GM18505 (cell line): ENCODE data around the gene NEK4.

ENCODE experiments used
- ATAC-seq: cut with Tn5 transposase; IDR thresholded peaks from one replicate; pipeline ENCODE4 v1.9.1; 2021; ENCODE audit not compliant: unreplicated experiment
- POLR2A ChIP-seq: IDR thresholded peaks from 4 replicates; pipeline ENCODE4 v1.6.1; 2011; ENCODE audit warnings: borderline replicate concordance; ENCODE audit not compliant: insufficient read depth, insufficient read length; ENCODE audit errors: extremely low read depth

NEK4 gene

DNA sequence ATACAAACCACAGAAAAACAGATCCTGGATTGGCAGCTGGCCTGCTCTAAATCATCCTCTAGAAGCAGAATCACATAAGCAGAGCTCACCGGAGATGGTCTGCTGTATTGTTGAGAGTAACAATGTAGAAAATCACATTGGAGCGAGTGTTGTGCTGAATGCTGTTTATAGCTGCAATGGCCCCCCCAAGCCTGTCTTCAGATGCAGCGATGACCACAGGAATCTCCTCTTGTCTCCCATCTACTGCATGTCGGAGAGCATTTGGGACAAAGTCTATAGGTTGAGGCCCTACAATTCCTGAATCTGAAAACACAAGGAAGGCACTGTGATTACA is 73.1 kb downstream of the NEK4 start:
- no peak for ATAC-seq
- TF ChIP-seq POLR2A, result no peak

DNA sequence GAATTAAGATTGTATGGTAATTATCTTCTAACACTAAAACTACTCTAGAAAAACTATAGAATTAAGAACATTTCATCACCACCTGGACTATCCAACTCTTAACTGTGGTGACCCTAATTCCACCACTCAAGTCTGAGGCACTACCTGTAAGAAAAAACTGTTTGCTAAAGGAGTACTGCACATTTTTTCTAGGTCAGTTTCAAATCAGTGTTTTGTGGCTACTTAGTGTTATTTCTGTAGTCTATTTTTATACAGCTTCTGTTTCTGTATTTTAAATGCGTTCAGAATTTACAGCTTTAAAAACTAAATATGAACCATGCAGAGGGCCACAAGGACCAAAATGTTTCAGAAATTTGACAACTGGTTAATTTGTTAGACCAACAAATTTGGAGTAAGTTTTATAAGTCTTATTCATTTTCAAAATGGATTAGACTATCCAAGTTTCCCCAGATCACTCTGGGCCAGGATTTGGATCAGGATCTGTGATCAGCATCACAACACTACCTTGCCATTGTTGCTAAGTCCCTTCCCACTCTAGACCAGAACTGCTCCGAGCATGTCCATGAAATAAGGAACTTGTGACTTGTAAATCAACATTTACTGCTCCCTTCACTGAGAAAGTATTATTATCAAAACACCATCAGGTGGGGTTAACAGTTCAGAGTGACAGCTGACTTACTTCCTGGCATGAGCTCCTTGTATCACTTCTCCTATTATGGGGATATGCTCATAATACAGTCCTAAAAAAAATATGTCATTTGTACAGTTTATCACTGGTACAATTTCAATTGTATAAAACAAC is 73.7 kb downstream of the NEK4 start:
- no peak for ATAC-seq
- no peak for TF ChIP-seq POLR2A

DNA sequence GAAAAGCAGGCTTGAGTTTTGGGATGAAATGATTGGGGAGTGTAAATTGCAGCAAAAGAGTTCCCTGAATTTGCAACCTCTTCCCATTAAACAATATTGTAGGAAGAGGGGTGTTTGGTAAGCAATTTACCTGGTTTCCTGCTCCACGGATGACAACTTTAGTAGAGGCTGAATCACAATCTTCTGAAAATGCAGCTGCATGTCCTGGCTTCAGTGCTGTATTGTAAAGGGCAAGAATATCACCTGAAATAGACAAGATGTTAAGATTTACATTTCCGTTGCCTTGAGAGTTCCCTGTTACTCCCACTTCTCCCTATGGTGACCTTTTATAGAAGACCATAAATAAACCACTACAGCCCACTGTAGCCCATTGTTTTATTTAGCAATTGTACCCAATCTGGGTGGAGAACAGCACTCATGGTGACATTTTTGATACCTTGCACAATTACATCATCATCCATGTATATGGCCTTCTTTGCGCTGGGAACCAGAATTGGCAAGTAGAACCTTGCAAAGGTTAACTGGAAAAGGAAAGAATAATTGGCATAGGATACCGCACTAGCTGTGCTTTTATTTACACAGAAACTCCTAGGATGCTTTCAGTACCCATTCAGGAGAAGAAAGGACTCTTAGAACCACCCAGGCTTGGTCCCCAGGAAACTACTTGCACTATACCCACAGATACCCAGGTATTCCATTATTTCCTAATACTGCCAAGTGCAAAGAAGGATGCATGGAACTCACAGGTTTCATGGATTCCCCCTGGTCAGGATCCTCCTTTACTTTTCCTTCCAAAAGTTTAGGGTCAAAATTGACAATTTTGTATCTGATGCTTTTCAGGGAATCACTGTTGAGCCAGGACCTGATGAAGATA is 74.7 kb downstream of the NEK4 start:
- ATAC-seq, result no peak

DNA sequence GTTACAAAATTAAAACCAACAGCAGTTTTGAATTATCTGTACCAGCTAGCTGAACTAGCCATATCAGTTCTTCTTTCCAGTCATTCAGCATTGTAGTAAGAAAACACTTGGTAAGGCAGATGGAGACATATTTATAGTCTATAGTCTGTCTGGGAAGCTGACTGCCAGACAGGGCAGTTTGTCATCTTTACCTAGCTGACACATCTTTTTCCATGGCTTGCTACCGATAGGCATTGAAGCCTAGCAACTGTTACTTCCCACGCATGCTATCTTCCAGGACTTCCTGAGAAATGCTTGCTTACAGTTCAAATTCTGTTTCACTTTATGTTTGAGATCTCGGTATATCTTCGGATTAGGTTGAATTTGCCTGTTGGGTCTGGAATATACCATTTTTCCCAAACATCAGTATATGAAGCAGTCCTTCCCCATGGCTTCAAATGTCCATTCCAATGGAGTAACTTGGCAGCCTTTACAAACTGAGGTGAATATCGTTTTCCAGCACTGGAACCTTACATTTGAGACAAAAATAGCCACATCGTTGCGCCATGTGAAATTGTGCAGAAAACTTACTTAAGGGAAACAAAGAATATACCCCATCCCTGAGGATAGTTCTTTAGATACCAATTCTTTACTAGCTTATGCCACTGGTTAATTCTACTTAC is 76.1 kb downstream of the NEK4 start:
- ATAC-seq, result no peak

More for the DNA sequence above, 74.7 kb downstream of the NEK4 start:
- TF ChIP-seq POLR2A, result peak; percentile 26

DNA sequence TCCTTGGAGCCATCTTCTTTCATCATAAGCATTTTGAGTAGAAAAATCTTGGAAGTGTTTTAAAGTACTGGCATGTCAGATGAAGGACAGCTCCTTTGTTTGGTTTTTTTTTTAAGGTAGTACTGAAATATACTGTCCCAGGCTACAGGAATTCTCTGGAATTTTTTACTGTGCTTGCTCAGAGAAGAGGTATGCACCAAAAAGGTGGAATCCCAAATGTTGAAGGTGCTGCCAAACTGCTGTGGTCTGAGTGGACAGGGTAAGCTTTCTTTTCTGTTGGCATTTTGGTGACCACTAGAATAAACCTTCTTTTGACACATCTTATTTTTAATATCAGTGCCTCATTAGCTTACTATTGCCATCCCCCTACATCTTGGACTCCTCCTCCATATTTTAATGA is 77.7 kb downstream of the NEK4 start:
- ATAC-seq, result no peak
- TF ChIP-seq POLR2A, result no peak

More for the DNA sequence above, 76.1 kb downstream of the NEK4 start:
- no peak for TF ChIP-seq POLR2A

DNA sequence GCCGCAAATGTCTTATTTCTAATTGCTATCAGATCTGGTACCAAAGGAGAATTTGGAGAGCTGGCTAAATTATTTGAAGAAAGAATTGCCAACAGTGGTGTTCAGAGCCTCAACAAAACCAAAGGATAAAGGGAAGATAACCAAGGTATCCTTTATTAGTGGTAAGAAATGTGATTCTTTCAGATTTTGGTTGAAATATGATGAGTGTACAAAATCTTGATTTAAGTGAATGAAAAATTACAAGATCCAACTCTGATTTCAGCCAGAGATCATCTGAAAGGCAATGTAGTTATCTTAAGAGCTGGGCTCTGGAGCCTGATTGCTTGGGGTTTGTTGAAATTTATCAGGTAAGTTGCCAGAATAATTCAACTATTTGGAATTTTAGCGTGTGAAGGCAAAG is 80.2 kb downstream of the NEK4 start:
- no peak for ATAC-seq
- no peak for TF ChIP-seq POLR2A

DNA sequence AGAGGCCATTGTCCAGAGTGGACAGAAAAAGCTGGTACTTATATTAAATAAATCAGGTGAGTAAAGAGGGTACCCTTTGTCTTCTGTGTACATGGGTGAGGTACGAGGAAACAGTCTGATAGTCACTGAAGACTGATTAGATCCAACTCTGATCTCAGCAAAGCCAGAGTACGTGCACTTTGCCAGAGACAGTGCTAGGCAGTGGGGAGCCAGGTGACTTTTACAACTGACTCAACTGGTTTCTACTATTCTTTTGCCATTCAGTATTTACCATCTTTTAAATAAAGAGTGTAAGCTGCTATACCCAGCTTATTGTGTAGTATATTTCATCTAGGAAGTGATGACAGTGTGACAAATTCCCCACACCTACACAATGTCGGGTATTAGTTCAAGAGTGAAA is 81.6 kb downstream of the NEK4 start:
- no peak for TF ChIP-seq POLR2A
- ATAC-seq, result no peak

DNA sequence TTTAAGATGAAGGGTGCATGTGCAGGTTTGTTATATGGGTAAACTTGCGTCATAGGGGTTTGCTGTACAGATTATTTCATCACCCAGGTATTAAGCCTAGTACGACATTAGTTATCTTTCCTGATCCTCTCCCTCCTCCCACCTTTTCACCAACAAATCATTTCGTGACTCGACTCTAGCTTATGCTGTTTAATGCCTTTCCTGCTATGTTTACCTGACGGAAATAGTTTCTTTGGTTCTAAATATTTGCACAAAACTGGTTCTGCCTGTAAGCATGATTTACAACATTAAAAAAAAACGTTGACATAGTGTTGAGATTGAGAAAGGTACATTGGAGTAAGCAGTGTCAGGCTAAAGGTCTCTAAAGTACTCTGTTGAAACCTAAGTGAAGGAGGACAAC is 82.5 kb downstream of the NEK4 start:
- ATAC-seq, result no peak
- no peak for TF ChIP-seq POLR2A

DNA sequence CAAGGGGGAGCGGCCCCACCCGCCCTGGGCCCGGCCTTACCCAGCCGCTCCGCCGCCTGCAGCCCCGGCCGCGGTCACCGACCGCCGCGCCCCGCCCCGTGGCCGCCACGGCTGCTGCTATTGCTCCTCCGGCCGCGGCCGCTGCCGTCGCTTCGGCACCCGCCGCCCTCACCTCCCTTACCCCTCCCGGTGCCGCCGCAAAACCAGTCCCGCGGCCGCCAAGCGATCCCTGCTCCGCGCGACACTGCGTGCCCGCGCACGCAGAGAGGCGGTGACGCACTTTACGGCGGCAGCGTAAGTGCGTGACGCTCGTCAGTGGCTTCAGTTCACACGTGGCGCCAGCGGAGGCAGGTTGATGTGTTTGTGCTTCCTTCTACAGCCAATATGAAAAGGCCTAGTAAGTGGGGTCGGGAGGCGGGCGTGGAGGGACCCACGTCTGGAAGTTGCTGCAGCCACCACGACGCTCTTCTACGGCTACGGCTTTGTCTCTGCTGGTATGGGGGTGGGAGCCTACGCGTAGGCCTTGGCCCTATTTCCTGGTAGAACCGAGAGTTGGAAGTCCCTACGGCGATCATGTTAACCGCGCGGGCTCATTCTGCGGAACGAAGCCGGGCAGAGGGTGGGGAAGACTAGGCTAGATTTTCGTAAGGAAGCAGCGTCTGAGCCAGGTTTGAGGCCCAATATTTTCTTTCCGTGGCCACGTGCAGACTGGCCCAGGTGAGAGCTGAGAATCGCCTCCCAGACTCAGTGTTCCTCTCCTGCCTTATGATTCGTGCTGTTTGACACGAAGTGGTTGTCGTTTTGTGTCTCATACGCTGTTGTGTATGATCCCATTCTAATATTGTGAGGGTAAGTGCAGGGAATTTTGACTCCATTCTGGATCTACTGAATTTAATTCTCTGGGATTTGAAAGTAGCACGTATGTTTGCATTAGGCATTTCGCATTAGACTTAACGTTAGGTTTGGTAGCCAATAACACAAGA is 84.7 kb downstream of the NEK4 start, which contains the start of the genes GNL3 and PBRM1:
Gene GNL3, plus strand, starts transcription at position 324 of the 983 bp plus-strand sequence. Its CDS starts 61 bp downstream, at position 385.
Gene PBRM1, minus strand, starts transcription at position 205 of the 983 bp plus-strand sequence.
- ATAC-seq, result peak; percentile 84
- peak; percentile 91 for TF ChIP-seq POLR2A

DNA sequence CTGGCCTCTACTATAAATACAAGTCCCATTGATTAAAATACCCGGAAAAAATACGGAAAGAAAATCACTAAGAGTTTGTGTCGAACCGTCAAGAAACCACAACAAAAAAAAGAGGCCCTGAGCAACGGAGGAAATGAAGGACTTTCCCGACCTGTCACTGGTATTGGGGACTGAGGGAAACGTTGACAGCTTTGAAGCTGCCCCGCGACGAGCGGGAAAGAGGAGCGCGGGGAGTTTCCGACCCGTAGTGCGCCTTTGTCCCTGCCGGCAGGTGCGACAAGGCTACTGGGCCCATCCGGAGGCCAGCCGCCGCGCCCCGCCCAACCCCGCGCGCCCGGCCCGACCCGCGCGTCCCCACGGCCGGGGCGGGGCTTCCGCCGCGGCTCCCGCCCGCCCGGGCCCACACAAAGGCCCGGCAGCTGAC is 85.4 kb downstream of the NEK4 start:
- ATAC-seq, result peak; percentile 82
- TF ChIP-seq POLR2A, result no peak

DNA sequence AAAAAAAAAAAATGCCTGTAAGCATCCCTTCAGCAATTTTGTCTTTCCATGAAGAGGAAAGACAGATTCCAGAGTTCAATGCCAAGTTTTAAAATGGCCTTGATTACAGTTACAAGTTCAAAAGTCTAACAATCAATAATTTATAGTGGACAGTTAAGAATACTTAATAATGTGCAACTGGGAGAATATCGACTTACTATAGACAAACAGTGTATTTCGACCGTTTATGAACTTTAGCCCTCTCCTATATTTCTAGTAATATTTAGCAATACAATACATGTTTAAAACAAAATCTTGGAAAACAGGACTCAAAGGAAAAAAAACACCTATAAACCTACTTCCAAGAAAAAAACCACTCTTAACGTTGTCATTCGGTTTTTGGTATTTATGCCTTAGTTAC is 86.6 kb downstream of the NEK4 start:
- TF ChIP-seq POLR2A, result no peak
- no peak for ATAC-seq

DNA sequence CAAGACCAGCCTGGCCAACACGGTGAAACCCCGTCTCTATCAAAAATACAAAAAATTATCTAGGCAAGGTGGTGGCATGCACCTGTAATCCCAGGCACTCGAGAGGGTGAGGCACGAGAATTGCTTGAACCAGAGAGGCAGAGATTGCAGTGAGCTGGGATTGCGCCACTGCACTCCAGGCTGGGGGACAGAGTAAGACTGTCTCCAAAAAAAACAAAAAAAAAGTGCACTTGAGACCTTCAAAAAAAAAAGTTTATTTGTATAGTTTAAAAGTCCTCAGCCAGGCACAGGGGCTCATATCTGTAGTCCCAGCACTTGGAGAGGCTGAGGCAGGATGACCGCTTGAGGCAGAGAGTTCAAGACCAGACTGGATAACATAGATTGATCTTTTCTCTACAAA is 87.1 kb downstream of the NEK4 start:
- no peak for TF ChIP-seq POLR2A
- ATAC-seq, result no peak
